ENCODE measurements around the gene TSPYL2. TPM values are rescaled to one million over a fixed set of nuclear protein-coding genes. Genes with fewer than 3 reads are reported as not detected.
A peak's percentile ranks its signal among the peaks of the same experiment; 100 is the strongest.

Gene TSPYL2
- total and polyA plus RNA-seq, 2 of the 8 experiments (the other 6 are each of a cell fraction or from before 2014, with no cell fraction given): 13.4 to 13.7 TPM

DNA sequence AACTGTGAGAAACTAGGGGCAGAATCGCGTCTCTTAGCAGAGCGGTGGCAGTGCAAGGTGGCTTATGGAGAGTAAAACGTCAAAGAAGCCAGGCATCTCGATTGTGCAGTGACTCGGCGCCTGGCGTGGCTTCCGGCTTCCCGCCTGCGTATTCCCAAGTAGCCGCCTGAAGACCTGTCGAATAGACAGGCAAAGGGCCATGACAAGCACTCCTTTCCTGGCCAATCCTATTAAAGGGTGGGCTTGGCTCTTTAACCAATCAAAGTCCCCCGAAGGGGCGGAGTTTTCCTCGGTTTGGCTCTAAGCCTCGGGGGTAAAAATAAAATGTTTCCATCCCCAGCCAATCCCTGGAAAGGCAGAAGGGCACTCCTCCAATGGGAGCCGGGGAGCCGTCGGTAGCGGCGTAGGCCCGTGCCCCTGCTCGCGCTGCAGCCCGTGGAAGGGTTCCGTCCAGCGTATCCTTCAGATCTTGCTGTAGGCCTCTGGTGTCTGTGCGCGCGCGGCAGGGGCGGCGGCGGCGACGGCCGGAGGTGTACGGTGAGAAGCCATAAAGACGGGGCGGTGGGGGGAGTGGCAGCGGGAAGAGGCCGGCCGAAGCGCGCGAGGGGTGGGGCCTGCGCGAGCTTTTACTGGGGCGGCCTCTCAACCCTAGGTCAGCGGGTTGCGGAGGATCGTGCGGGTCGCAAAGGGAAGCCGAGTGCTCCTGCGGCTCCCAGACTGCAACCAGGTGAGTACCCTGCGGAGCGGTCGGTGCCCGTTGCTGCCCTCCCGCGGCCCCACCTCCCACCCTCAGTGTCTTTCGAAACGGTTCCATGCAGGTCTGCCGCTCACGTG lies 11.8 kb downstream of the TSPYL2 start, which contains the start of gene KANTR (continued):
- TF ChIP-seq CHD7 (IDR thresholded peaks at IDR 0.05; ENCODE audit: insufficient replicate concordance, low read length): no peak
- TF ChIP-seq GABPA (IDR thresholded peaks at IDR 0.05; ENCODE audit: borderline replicate concordance, insufficient read depth, low read length): no peak
- peak; percentile 40 for TF ChIP-seq PHF8 (conservative IDR thresholded peaks at IDR 0.05; ENCODE audit: low read depth, low read length)
- TF ChIP-seq KDM5A (IDR thresholded peaks at IDR 0.05; ENCODE audit: low read length): no peak
- TF ChIP-seq GTF2F1 (IDR thresholded peaks at IDR 0.05; ENCODE audit: borderline replicate concordance, low read depth, low read length): no peak
- no peak for TF ChIP-seq RXRA (IDR thresholded peaks at IDR 0.05; ENCODE audit: insufficient read depth, low read depth, low read length)
- peak; percentile 92 for TF ChIP-seq SP1 (IDR thresholded peaks at IDR 0.05; ENCODE audit: low read depth, low read length)
- TF ChIP-seq KDM1A (IDR thresholded peaks at IDR 0.05; ENCODE audit: borderline replicate concordance, low read length): no peak
- no peak for TF ChIP-seq HDAC6 (IDR thresholded peaks at IDR 0.05; ENCODE audit: low read depth, low read length)
- TF ChIP-seq POLR2AphosphoS5 (IDR thresholded peaks at IDR 0.05; ENCODE audit: low read depth, low read length): 0 out of 2 replicates have a peak, but pooled peaks have one; percentile 33
